KOPT-K1 (cell line): Measurements from ENCODE around the gene CRIM1.

Source experiments
- H3K27ac ChIP-seq: fragments of 200-600 bp; sonication (generic); 2 replicates; pipeline ENCODE4 v1.5.1; 2016; ENCODE audit warnings: antibody characterized with exemption, mild to moderate bottlenecking, low read depth, low read length; ENCODE audit not compliant: poor library complexity, severe bottlenecking
- H3K36me3 ChIP-seq: fragments of 200-600 bp; sonication (generic); 2 replicates; pipeline ENCODE4 v1.5.1; 2017; ENCODE audit warnings: antibody characterized with exemption, mild to moderate bottlenecking, low read length, moderate library complexity; ENCODE audit not compliant: insufficient read depth
- H3K9me3 ChIP-seq: fragments of 200-600 bp; sonication (generic); 2 replicates; pipeline ENCODE4 v1.5.1; 2017; ENCODE audit warnings: antibody characterized with exemption, low read length, mild to moderate bottlenecking; ENCODE audit not compliant: insufficient read depth, poor library complexity, severe bottlenecking

Gene CRIM1

GRCh38 chr2:36456227-36457175 is 100.9 kb downstream of the CRIM1 start:
- Histone ChIP-seq H3K27ac (no peak overlapping the region), H3K36me3 (no peaks in the 10 kb centered on the region), H3K9me3 (no peaks in the 10 kb centered on the region)

- Histone ChIP-seq H3K36me3 (no peaks in the 10 kb centered on the region), H3K9me3 (no peaks in the 10 kb centered on the region), H3K27ac (no peak overlapping the region)
Measured at GRCh38 chr2:36458106-36458505, 102.5 kb downstream of the CRIM1 start.

- H3K27ac ChIP-seq, result no peak overlapping the region
- H3K36me3 ChIP-seq, result no peaks in the 10 kb centered on the region
- H3K9me3 ChIP-seq, result no peaks in the 10 kb centered on the region
Measured at GRCh38 chr2:36459725-36460137, 104.2 kb downstream of the CRIM1 start.

GRCh38 chr2:36461039-36461681 is 105.6 kb downstream of the CRIM1 start:
- H3K36me3 ChIP-seq, result no peaks in the 10 kb centered on the region
- no peak overlapping the region for H3K27ac ChIP-seq
- no peaks in the 10 kb centered on the region for H3K9me3 ChIP-seq

GRCh38 chr2:36462311-36462935 is 106.8 kb downstream of the CRIM1 start:
- Histone ChIP-seq H3K36me3 (no peaks in the 10 kb centered on the region), H3K27ac (no peak overlapping the region), H3K9me3 (no peaks in the 10 kb centered on the region)

GRCh38 chr2:36463365-36463764 is 107.8 kb downstream of the CRIM1 start:
- no peak overlapping the region for H3K27ac ChIP-seq
- no peaks in the 10 kb centered on the region for H3K9me3 ChIP-seq

GRCh38 chr2:36464006-36464721 is 108.6 kb downstream of the CRIM1 start:
- no peak overlapping the region for H3K27ac ChIP-seq
- no peaks in the 10 kb centered on the region for H3K36me3 ChIP-seq
- no peaks in the 10 kb centered on the region for H3K9me3 ChIP-seq

More at GRCh38 chr2:36463365-36463764, 107.8 kb downstream of the CRIM1 start:
- no peaks in the 10 kb centered on the region for H3K36me3 ChIP-seq

GRCh38 chr2:36466135-36466534 is 110.6 kb downstream of the CRIM1 start:
- no peaks in the 10 kb centered on the region for H3K9me3 ChIP-seq
- H3K36me3 ChIP-seq, result no peaks in the 10 kb centered on the region
- H3K27ac ChIP-seq, result no peak overlapping the region

- no peaks in the 10 kb centered on the region for H3K9me3 ChIP-seq
- no peaks in the 10 kb centered on the region for H3K36me3 ChIP-seq
- no peak overlapping the region for H3K27ac ChIP-seq
Measured at GRCh38 chr2:36468463-36469105, 113.0 kb downstream of the CRIM1 start.

- Histone ChIP-seq H3K27ac (no peak overlapping the region), H3K9me3 (no peaks in the 10 kb centered on the region), H3K36me3 (no peaks in the 10 kb centered on the region)
Measured at GRCh38 chr2:36469106-36469477, 113.5 kb downstream of the CRIM1 start.

GRCh38 chr2:36469710-36470109 is 114.1 kb downstream of the CRIM1 start:
- no peaks in the 10 kb centered on the region for H3K36me3 ChIP-seq
- no peaks in the 10 kb centered on the region for H3K9me3 ChIP-seq
- no peak overlapping the region for H3K27ac ChIP-seq

GRCh38 chr2:36473230-36473629 is 117.7 kb downstream of the CRIM1 start:
- H3K36me3 ChIP-seq, result no peaks in the 10 kb centered on the region

GRCh38 chr2:36476411-36476810 is 120.8 kb downstream of the CRIM1 start:
- Histone ChIP-seq H3K36me3 (no peaks in the 10 kb centered on the region), H3K27ac (no peak overlapping the region), H3K9me3 (peaks cover 13% of the 10 kb centered on the region)

More at GRCh38 chr2:36473230-36473629, 117.7 kb downstream of the CRIM1 start:
- Histone ChIP-seq H3K27ac (no peak overlapping the region), H3K9me3 (peaks cover 13% of the 10 kb centered on the region)

- H3K36me3 ChIP-seq, result no peaks in the 10 kb centered on the region
- no peak overlapping the region for H3K27ac ChIP-seq
- H3K9me3 ChIP-seq, result peaks cover 13% of the 10 kb centered on the region
Measured at GRCh38 chr2:36477315-36477714, 121.7 kb downstream of the CRIM1 start.
